Measurements from ENCODE around the gene IGF2R. TPM values are rescaled to one million over a fixed set of nuclear protein-coding genes. Genes with fewer than 3 reads are reported as not detected.
"Not testable (repeated sequence)": the region's sequence is repeated elsewhere in the genome, so short reads cannot be mapped to it uniquely, and the experiment has no call there.

The IGF2R gene, protein sequence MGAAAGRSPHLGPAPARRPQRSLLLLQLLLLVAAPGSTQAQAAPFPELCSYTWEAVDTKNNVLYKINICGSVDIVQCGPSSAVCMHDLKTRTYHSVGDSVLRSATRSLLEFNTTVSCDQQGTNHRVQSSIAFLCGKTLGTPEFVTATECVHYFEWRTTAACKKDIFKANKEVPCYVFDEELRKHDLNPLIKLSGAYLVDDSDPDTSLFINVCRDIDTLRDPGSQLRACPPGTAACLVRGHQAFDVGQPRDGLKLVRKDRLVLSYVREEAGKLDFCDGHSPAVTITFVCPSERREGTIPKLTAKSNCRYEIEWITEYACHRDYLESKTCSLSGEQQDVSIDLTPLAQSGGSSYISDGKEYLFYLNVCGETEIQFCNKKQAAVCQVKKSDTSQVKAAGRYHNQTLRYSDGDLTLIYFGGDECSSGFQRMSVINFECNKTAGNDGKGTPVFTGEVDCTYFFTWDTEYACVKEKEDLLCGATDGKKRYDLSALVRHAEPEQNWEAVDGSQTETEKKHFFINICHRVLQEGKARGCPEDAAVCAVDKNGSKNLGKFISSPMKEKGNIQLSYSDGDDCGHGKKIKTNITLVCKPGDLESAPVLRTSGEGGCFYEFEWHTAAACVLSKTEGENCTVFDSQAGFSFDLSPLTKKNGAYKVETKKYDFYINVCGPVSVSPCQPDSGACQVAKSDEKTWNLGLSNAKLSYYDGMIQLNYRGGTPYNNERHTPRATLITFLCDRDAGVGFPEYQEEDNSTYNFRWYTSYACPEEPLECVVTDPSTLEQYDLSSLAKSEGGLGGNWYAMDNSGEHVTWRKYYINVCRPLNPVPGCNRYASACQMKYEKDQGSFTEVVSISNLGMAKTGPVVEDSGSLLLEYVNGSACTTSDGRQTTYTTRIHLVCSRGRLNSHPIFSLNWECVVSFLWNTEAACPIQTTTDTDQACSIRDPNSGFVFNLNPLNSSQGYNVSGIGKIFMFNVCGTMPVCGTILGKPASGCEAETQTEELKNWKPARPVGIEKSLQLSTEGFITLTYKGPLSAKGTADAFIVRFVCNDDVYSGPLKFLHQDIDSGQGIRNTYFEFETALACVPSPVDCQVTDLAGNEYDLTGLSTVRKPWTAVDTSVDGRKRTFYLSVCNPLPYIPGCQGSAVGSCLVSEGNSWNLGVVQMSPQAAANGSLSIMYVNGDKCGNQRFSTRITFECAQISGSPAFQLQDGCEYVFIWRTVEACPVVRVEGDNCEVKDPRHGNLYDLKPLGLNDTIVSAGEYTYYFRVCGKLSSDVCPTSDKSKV (N-terminal part only)
- 124 TPM for polyA plus RNA-seq (ENCODE audit: insufficient read length)

DNA sequence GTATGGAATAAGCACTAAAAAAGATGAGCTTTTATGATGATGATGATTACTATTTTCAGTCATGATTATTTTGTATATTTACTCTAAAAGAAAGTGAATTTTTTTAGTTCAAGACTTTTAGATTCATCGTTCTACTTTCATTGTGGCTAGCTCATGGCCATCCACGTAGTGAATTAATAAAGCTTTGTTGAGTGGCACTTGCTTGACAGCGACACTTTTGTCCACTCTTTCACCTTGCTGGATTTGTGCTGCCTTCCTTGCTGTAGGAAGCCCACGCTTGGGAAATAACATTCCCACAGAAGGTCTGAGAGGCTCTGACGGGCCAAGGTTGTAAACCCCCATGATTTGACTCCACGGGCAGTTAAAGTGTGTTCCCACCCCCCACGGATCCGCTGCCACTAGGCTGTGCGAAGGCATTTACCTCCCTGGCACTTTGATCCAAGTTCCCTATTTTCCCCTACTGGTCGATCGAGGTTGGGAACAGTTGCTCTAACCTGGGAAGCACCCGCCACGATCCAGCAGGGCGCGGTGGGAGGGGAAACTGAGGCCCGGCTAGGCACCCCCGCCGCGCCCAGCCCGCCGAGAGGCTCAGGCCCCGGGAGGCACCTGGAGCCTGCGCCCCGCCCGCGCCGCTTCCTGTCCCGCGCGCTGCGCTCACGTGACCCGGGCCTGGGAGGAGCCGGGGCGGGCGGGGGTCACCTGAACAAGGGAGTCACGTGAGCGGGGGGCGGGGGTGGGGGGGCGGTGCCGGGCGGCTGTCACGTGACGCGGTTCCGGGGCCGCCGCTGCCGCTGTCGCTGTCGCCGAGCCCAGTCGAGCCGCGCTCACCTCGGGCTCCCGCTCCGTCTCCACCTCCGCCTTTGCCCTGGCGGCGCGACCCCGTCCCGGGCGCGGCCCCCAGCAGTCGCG is at the start of gene IGF2R:
Gene IGF2R (plus strand): TSS at position 788 of the 909 bp plus-strand sequence. CDS start 165 bp downstream, outside the sequence.
- DNase-seq (ENCODE audit: low read depth): no peak

DNA sequence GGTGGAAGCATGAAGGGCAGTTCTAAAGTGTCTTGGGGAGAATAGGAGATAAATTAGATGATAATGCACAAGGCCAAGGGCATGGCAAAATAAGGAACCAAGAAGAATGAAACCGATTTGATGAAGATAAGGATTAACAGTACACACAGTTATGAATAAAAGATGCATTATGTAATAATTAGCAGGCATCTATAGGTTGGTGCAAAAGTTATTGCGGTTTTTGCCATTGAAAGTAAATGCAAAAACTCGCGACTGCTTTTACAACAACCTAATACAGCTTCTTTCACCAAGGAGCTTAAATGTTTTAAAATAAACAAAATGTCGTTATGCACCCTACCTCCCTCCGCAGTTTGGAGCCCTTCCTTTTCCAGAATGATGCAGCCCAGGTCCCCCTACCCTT is 49.1 kb upstream of the IGF2R start:
- no peak for DNase-seq (ENCODE audit: low read depth)

DNA sequence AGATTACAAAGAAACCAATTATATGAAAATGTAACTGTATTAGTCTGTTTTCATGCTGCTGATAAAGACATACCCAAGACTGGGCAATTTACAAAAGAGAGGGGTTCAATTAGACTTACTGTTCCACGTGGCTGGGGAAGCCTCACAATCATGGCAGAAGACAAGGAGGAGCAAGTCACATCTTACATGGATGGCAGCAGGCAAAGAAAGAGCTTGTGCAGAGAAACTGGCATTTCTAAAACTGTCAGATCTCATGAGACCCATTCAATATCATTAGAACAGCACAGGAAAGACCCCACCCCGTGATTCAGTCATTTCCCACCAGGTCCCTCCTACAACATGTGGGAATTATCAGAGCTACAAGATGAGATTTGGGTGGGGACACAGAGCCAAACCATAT is 44.7 kb upstream of the IGF2R start:
- not testable (repeated sequence) for DNase-seq (ENCODE audit: low read depth)

DNA sequence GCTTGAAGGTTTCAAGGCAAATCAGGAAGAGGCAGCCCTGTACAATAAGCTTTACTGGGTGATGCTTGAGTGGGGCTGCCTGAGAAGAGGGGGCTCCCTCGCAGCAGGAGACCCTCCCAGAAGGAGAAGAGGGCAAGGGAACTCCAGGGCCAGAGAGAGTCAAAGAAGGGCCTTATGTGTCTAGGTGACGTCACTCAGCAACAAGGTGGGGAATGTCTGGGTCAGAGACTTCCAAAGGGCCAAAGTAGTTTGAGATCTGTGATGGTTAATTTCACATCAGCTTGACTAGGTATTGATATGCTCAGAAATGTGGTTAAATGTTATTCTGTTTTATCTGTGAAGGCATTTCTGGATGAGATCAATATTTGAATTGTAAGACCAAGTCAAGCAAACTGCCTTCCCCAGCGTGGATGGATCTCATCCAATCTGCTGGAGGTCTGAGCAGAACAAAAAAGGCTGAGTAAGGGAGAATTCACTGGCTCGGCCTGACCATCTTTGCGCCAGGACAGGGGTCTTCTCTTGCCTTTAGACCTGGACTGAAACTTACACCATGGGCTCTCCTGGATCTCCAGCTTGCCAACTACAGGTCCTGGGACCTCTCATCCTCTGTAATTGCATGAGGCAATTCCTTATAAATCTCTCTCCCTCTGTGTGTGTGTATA is 42.2 kb upstream of the IGF2R start:
- DNase-seq (ENCODE audit: low read depth): no peak

DNA sequence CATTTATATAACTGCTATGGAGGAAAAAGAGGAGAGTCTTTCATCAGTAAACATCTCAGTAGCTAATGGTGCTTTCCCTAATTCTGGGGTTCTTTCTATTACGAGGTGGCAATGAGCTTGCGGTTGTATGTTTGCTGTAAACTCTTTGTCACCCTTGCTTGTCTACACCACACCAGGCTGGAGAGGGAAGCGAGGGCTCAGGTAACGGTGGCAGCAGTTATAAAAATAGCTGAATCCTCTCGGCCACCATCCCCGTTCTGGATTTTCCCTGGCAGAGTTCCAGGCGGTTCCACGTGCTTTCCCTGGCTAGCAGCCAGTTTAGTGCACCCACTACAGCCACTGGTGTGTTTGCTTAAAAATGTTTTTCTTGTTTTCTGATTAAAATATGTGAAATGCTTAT is 39.1 kb upstream of the IGF2R start:
- DNase-seq (ENCODE audit: low read depth): no peak

DNA sequence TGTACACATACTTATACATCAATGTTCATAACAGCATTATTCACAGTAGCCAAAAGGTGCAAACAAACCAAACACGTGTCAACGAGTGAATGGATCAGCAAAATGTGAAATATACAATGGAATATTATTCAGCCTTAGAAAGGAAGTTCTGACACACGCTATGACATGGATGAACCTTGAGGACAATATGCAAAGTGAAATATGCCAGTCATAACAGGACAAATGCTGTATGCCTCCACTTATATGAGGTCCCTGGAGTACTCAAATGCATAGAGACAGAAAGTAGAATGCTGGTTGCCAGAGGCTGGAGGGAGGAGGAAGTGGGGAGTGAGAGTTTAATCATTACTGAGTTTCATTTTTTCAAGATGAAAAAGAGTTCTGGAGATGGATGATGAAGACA is 37.8 kb upstream of the IGF2R start:
- no peak for DNase-seq (ENCODE audit: low read depth)

DNA sequence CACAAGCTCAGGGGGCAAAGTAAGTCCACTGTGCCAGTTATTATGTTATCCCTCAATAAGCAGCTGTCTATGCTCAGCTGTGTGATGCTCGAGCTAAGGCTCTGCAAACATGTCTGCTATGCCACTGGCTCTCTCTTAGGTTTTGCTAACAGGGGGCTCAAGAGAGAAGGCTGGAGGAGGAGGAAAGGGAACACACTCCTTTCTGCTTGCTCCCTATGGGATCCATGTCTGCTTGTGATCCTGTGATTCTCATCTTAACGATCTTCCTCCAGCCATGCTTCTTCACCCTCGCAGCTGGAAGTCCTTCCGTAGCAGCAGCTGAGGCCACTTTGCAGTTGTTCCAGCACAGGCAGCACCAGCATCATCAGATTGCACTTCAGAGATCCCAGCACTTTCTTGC is 37.0 kb upstream of the IGF2R start:
- no peak for DNase-seq (ENCODE audit: low read depth)

DNA sequence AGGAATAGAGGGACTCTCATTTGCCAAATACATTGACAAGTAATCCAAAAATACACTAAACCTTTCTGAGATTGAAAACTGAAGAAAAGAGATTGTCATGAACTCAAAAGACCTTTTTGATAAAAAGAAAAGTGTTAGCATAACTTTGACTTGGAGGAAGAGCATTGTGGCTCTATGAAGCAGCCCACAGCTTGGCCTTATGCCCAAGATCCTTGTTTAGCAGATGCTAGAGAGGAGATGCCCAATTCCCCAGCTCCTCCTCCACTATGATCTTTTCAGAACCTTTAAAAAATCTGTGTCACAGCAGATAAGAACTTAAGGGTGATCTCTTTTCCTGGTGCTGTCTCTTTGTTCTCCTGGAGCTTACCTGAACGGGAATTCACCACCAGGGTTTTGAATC is 35.8 kb upstream of the IGF2R start:
- no peak for DNase-seq (ENCODE audit: low read depth)

DNA sequence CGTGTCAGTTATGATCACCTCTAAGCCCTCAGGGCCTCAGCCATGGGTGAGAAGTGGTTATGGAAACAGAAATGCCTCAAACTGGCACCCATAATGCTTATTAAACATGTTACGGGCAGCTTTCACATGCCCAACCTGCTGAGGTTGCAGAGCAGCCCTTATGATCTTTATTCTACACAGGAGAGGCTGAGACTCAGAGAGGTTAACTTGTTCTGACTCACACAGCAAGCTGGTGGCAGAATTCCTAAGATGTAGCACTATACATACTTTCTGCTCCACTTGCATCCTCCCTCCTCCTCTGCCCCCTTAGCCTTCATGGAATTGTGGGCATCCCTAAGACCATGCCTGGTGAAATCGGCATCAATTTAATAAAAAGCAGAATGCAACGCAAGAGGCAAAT is 34.7 kb upstream of the IGF2R start:
- no peak for DNase-seq (ENCODE audit: low read depth)

DNA sequence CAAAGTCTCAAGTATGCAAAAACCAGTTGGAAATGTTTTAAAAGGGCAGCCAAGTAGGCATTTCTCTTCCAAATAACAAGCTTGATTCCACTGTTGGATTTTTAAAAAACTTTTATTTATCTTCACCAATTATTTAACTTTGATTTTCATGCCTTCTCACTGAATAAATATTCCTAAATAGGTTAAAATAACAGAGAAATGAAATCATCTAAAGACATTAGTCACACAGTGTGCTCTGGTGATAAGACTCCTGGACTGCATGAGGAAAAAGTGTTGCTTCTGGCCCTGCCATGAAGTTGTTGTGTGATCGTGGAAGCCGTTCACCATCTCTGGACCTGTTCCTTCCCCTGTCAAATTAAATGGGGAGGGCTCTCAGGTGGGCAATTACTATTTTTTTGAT is 33.8 kb upstream of the IGF2R start:
- DNase-seq (ENCODE audit: low read depth): no peak

DNA sequence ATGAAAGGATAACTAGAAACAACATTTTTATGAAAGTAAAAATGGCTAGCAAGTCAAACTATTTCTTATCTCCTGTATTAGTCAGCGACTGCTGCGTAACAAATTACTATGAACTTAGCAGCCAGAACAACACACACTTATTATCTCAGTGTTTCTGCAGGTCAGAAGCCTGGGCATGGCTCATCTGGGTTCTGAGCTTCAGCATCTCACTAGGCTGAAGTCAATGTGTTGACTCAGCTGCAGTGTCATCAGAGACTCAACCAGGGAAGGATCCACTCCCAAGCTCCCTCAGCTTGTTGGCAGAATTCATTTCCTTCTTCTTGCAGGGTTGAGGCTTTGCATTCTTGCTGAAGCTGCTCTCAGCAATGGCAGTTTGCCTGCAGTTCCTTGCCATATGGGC is 33.2 kb upstream of the IGF2R start:
- DNase-seq (ENCODE audit: low read depth): no peak

DNA sequence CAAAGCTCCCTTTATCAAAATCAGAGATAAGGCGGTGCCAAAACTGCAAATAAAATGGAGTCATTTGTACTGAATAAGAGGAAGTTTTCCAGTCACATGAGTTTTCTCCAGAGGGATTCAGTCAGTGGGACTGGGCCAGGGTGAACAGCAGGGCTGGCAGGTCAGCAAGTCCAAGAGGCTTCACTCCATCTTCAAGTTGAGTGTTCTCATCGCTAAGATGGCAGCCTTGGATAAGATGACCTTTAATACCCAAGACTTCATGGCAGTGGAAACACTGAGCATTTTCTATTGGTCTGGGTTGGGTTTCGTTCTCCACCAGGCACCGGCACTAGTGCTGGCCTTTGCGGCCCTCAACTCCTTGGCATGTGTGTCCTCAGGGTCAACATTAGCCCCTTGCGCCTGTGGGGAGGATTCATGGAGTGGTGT is 29.3 kb upstream of the IGF2R start:
- DNase-seq (ENCODE audit: low read depth): no peak

DNA sequence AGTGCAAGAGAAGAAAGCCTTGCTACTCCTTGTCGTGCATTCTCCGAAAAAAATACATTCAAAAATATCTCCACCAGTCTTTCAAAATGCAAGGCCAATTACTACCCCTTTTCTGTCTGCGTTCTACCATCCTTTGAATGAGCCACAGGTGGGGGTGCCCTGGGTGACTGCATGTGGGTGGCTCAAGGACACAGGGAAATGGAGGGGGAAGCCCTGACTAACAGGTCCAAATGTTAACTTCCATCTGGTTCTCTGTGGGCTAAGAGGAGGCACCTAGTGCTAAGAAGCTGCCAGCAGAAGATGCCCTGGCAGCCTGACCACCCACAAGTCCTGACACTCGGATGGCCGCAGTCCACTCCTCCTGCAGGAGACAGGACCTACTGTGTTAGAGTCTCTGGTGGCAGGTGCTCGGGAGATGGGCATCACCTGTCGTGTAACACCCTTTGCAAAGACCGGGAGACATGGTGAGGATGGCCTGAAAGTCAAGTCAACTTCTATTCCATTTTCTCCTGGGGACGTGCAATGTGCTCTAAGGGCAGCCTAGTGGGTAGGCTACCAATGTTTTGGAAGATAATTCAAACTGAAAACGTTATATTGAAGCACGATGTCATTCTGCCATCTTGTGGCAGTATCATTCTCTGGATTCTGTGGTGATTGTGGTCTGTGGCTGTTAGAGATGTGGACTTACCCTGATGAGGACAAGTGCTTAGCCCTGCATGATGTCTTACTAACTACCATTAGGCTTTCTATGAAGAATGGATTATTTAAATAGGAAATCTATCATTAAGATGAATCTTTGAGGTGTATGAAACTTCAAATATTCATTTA is 27.4 kb upstream of the IGF2R start:
- no peak for DNase-seq (ENCODE audit: low read depth)

DNA sequence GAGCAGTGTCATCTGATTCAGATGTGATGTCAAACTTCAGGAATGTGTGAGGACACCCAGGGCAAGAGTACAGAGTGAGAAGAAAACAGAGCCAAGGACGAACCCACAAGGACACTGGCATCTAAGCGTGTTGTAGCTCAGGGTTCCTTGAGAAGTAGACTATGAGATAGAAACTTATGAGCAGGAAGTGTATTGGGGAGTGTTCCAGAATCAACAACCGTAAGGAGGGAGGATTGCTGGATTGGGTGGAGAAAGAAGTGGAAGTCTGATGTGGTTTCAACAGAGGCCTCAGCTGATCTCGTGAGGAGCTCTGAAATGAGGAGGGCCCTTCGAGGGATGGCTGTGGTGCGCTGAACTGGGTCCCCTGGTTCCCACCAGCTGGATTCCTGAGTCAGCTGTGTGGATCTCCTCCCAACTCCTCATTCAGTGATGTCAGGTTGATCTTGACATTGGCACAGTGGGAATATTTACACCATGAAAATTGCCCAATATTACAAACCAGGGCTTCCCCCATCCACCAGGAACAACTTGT is 25.7 kb upstream of the IGF2R start:
- no peak for DNase-seq (ENCODE audit: low read depth)

DNA sequence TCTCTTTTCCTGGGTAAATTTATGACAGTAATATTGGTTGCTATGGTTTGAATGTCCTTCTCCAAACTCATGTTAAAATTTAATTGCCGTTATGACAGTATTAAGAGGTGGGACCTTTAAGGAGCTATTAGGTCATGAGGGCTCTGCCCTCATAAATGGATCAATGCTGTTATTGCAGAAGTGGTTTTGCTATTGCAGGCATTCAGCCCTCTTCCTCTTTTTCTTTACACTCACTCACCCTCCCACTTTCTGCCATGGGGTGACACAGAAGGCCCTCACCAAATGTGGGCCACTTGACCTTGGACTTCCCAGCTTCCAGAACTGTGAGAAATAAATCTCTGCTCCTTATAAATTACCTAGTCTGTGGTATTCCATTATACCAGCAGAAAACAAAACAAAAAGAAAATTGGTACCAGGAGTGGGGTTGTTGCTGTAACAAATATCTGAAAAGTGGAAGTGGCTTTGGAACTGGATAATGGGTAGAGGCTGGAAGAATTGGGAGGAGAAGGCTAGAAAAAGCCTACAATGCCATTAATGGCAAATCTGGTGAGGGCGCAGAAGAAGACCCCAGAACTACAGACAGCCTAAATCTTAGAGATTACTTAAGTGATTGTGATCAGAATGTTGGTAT is 24.8 kb upstream of the IGF2R start:
- DNase-seq (ENCODE audit: low read depth): no peak

DNA sequence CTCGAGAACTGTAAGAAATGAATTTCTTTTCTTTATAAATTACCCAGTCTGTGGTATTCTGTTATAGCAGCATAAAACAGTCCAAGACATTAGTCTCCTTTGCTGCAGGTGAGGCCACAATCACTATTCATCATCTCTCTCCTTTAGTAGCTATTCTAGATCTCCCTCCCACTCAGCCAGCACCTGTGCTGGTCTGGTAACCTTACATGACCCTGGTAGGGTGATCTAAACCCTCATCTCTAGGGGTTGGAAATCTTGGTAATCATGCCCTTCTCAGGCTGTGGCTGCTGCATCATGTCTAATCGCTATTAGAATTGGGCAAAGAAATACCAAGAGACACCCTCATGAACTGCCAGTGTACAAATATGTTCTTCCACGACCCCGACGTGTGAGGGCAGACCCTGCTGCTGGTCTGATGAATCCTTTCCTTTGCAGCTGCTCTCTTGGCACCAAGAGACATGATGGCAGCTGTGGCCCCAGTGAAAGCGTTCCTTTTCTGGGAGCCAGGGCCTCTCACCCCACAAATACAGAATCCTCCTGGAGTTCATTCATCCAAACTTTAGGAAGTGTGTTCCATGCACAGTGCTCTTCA is 23.0 kb upstream of the IGF2R start:
- no peak for DNase-seq (ENCODE audit: low read depth)

DNA sequence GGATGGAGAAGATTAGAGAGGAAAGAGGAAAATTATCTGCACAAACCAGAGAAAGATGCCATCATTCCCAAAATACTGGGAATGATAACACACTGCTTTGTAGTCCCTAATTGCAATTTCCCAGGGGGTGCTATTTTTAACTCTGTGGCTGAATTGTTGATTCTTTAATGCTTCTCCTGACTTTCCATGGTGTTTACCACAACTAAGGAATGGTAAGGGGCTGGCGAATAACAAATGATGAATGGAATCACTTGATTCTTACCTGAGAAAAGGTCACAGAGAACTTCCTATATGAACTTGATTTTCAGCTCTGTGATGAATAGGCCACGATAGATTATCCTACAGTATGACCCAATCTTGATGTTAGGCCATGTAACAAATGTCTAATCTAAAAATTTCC is 22.0 kb upstream of the IGF2R start:
- DNase-seq (ENCODE audit: low read depth): no peak

DNA sequence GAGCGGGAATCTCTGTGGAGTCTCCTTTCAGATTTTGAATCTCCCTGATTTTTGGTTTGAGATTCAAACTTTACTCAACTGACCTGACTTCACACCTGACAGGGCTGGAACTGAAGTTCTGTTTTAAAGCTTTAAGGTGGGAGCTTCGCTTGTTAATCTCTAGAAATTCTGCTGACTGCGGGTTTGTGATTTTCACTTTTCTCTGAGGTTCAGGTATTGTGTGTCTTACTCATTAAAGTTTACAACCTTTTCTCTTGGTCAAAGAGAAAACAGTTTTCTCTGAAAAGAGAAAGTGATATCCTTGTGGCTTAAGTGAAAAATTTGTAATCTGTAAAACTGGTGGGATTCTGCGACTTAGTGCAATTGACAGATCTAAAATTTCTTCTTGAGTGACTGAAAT is 20.7 kb upstream of the IGF2R start:
- DNase-seq (ENCODE audit: low read depth): no peak
